ENCODE data around the gene PROM2. TPM values are rescaled to one million over a fixed set of nuclear protein-coding genes. Genes with fewer than 3 reads are reported as not detected.

Gene PROM2
- total RNA-seq, 1 experiment from 2014 or later: 129 TPM

DNA sequence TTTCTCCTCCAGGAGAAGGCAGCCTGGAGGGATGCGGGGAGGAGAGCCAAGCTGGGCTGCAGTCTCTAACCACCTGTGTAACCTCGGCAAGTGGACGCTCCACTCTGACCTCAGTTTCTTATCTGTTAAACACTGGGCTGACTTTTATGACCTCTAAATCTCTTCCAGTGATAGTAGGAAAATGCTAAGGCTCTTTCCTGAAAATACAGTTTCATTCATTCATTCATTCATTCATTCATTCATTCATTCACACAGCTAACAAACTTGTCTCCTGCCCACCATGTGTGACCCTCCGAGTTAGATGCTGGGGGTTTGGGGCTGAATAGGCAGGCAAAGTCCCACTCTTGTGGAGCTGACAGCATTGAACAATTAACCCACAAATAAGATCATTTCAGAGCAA lies 9.3 kb downstream of the PROM2 start:
- no peaks in the 10 kb centered on the region for H3K27me3 ChIP-seq (ENCODE audit: insufficient read depth, low read depth)
- intact Hi-C loops (cut with micrococcal nuclease; ENCODE audit: unreplicated experiment): no loop called here
- no peak for TF ChIP-seq EZH2 (IDR thresholded peaks at IDR 0.05; ENCODE audit: low read depth)
- TF ChIP-seq, protein P1, sequence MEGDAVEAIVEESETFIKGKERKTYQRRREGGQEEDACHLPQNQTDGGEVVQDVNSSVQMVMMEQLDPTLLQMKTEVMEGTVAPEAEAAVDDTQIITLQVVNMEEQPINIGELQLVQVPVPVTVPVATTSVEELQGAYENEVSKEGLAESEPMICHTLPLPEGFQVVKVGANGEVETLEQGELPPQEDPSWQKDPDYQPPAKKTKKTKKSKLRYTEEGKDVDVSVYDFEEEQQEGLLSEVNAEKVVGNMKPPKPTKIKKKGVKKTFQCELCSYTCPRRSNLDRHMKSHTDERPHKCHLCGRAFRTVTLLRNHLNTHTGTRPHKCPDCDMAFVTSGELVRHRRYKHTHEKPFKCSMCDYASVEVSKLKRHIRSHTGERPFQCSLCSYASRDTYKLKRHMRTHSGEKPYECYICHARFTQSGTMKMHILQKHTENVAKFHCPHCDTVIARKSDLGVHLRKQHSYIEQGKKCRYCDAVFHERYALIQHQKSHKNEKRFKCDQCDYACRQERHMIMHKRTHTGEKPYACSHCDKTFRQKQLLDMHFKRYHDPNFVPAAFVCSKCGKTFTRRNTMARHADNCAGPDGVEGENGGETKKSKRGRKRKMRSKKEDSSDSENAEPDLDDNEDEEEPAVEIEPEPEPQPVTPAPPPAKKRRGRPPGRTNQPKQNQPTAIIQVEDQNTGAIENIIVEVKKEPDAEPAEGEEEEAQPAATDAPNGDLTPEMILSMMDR (conservative IDR thresholded peaks at IDR 0.05): no peak
- DNase-seq: no peak
- no peak overlapping the region for H2AFZ ChIP-seq
- H4K20me1 ChIP-seq (ENCODE audit: insufficient read depth): peaks cover 17% of the 10 kb centered on the region; the same call in 1 of the 2 replicates
- no peak overlapping the region for H3K4me3 ChIP-seq
- peaks cover 24% of the 10 kb centered on the region for H3K79me2 ChIP-seq (ENCODE audit: low read depth)
- no TSS peak for BruUV-seq (replicated peaks)
- CTCF ChIA-PET: interaction anchor here (0.5 kb wide), 1 partner anchor 14 kb away, joined by 4 read pairs; no protein-coding TSS in a partner anchor
- no peaks in the 10 kb centered on the region for H3K9me2 ChIP-seq (ENCODE audit: insufficient read depth)
- peaks cover 65% of the 10 kb centered on the region for H3K36me3 ChIP-seq (ENCODE audit: low read depth)
- no peak overlapping the region for H3K27ac ChIP-seq
- peaks cover 16% of the 10 kb centered on the region; the same call in 1 of the 2 replicates for H3F3A ChIP-seq (ENCODE audit: insufficient read depth, low read depth)
- peaks cover 4% of the 10 kb centered on the region for H3K4me1 ChIP-seq (replicated peaks; ENCODE audit: insufficient read depth)
- POLR2A ChIA-PET (ENCODE audit: unreplicated experiment): interaction anchor here (0.6 kb wide), 1 partner anchor 19 kb away, joined by 4 read pairs; no protein-coding TSS in a partner anchor
- no peak overlapping the region for H3K4me2 ChIP-seq
- no peaks in the 10 kb centered on the region for H3K9me3 ChIP-seq (ENCODE audit: insufficient read depth, low read depth)

DNA sequence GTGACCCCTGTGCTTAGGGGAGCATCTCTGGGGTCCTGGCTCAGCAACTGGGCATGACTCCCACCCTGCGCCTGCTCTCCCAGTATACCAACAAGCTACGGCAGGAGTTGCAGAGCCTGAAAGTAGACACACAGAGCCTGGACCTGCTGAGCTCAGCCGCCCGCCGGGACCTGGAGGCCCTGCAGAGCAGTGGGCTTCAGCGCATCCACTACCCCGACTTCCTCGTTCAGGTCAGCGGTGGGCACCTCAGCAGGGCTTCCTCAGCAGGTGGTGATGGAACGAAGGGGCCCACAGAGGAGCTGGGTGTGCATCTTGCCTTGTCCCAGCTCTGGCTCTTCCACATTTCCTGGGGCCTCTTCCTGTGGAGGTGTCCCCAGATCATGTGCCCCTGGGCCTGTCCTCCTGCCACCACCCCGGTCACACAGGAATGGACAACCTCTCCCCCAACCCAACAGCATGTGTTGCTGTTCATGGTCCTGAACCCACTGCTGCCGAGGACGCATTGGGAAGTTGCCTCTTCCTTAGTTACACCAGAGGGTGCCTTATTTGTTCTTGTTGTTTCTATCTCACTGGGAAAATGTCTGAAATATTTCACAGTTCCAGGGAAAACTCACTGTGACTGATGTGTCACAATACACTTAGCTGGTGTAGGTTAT lies 10.8 kb downstream of the PROM2 start:
- no peaks in the 10 kb centered on the region for H3K9me2 ChIP-seq (ENCODE audit: insufficient read depth)
- BruUV-seq (replicated peaks): no TSS peak

GRCh38 chr2:95285542-95285932 lies 11.3 kb downstream of the PROM2 start:
- no peak overlapping the region for H3K4me2 ChIP-seq
- no peak overlapping the region for H2AFZ ChIP-seq
- intact Hi-C loops (cut with micrococcal nuclease; ENCODE audit: unreplicated experiment): no loop called here
- no TSS peak for BruUV-seq (replicated peaks)
- H3K27me3 ChIP-seq (ENCODE audit: insufficient read depth, low read depth): no peaks in the 10 kb centered on the region
- H3K36me3 ChIP-seq (ENCODE audit: low read depth): peaks cover 59% of the 10 kb centered on the region
- H3K4me1 ChIP-seq (replicated peaks; ENCODE audit: insufficient read depth): no peaks in the 10 kb centered on the region
- peaks cover 17% of the 10 kb centered on the region; the same call in 1 of the 2 replicates for H4K20me1 ChIP-seq (ENCODE audit: insufficient read depth)
- TF ChIP-seq, protein P1 (conservative IDR thresholded peaks at IDR 0.05): no peak
- no peak for TF ChIP-seq EZH2 (IDR thresholded peaks at IDR 0.05; ENCODE audit: low read depth)
- H3K79me2 ChIP-seq (ENCODE audit: low read depth): peaks cover 5% of the 10 kb centered on the region
- DNase-seq: no peak
- H3K27ac ChIP-seq: no peak overlapping the region
- peaks cover under 1% of the 10 kb centered on the region; the same call in 1 of the 2 replicates for H3K9me3 ChIP-seq (ENCODE audit: insufficient read depth, low read depth)
- no peaks in the 10 kb centered on the region for H3K9me2 ChIP-seq (ENCODE audit: insufficient read depth)
- H3K4me3 ChIP-seq: no peak overlapping the region
- ChIA-PET CTCF (interaction anchor here (0.5 kb wide), 1 partner anchor 1798 kb away, joined by 3 read pairs; no protein-coding TSS in a partner anchor), POLR2A (ENCODE audit: unreplicated experiment) (no interaction called here)
- peaks cover 19% of the 10 kb centered on the region for H3F3A ChIP-seq (ENCODE audit: insufficient read depth, low read depth)

More for the DNA sequence above, 10.8 kb downstream of the PROM2 start:
- H3K27ac ChIP-seq: no peak overlapping the region
- H3F3A ChIP-seq (ENCODE audit: insufficient read depth, low read depth): peaks cover 16% of the 10 kb centered on the region
- peaks cover 17% of the 10 kb centered on the region; the same call in 1 of the 2 replicates for H4K20me1 ChIP-seq (ENCODE audit: insufficient read depth)
- ChIA-PET CTCF (interaction anchor here (0.5 kb wide), 1 partner anchor 1798 kb away, joined by 3 read pairs; no protein-coding TSS in a partner anchor), POLR2A (ENCODE audit: unreplicated experiment) (no interaction called here)
- TF ChIP-seq, protein P1 (conservative IDR thresholded peaks at IDR 0.05): no peak
- no peak for TF ChIP-seq EZH2 (IDR thresholded peaks at IDR 0.05; ENCODE audit: low read depth)
- no peaks in the 10 kb centered on the region; the same call in 1 of the 2 replicates for H3K9me3 ChIP-seq (ENCODE audit: insufficient read depth, low read depth)
- no peaks in the 10 kb centered on the region for H3K4me1 ChIP-seq (replicated peaks; ENCODE audit: insufficient read depth)
- no peak overlapping the region for H3K4me3 ChIP-seq
- peaks cover 11% of the 10 kb centered on the region for H3K79me2 ChIP-seq (ENCODE audit: low read depth)
- H3K27me3 ChIP-seq (ENCODE audit: insufficient read depth, low read depth): no peaks in the 10 kb centered on the region
- H2AFZ ChIP-seq: no peak overlapping the region
- no peak overlapping the region for H3K4me2 ChIP-seq
- no peak for DNase-seq
- H3K36me3 ChIP-seq (ENCODE audit: low read depth): peaks cover 59% of the 10 kb centered on the region
- intact Hi-C loops (cut with micrococcal nuclease; ENCODE audit: unreplicated experiment): no loop called here
